Tibial artery (tissue), 4 donors: Measurements from ENCODE around the gene C12orf76.
"Not testable (repeated sequence)": the region's sequence is repeated elsewhere in the genome, so short reads cannot be mapped to it uniquely, and the experiment has no call there.

Experiments used
- DNase-seq, 2 donors: peaks; one replicate each; pipeline ENCODE4 v3.0.0-alpha.2; 2019
- H3K27ac ChIP-seq, 2 donors: fragments of 200-600 bp; sonication (generic) in 1 of 2; 1 replicate in 1 of 2; 2 replicates in 1 of 2; pipeline ENCODE4 v1.5.1; 2018 to 2019; ENCODE audit warnings: mild to moderate bottlenecking in 1 of 2
- H3K27me3 ChIP-seq, 2 donors: fragments of 200-600 bp; sonication (generic) in 1 of 2; one replicate each; pipeline versions ENCODE4 v1.5.1 to v1.6.0; 2016 to 2019
- H3K36me3 ChIP-seq, 3 donors: fragments of 200-600 bp; sonication (generic) in 2 of 3; one replicate each; pipeline ENCODE4 v1.5.1; 2016 to 2019; ENCODE audit warnings: mild to moderate bottlenecking in 2 of 3
- H3K4me1 ChIP-seq, 4 donors: fragments of 200-600 bp; sonication (generic) in 2 of 4; 1 replicate in 3 of 4; 2 replicates in 1 of 4; pipeline ENCODE4 v1.5.1; 2016 to 2019
- H3K4me3 ChIP-seq, 2 donors: fragments of 200-600 bp; sonication (generic) in 1 of 2; 1 replicate in 1 of 2; 2 replicates in 1 of 2; pipeline ENCODE4 v1.5.1; 2018 to 2019; ENCODE audit warnings: mild to moderate bottlenecking in 2 of 2
- H3K9me3 ChIP-seq, 3 donors: fragments of 200-600 bp; sonication (generic) in 1 of 3; one replicate each; pipeline ENCODE4 v1.5.1; 2016 to 2019
- CTCF ChIP-seq, 2 experiments: fragments of 200-600 bp in 1 of 2; fragments of 450-650 bp in 1 of 2; IDR thresholded peaks; one replicate each; pipeline ENCODE4 v1.5.1; 2017 to 2019; ENCODE audit warnings: antibody characterized with exemption in 2 of 2, mild to moderate bottlenecking in 1 of 2, moderate library complexity in 1 of 2
- intact Hi-C: fragments of 100-400 bp; cut with DNase I; formaldehyde crosslinking; loops from one replicate; pipeline ENCODE4 v1.15.0; 2023; ENCODE audit warnings: low total_unique reads

Gene C12orf76

GRCh38 chr12:110074089-110074488, 25.8 kb upstream of the C12orf76 start:
- no peak for TF ChIP-seq CTCF (IDR thresholded peaks at IDR 0.05)
- no peak for DNase-seq
- H3K4me3 ChIP-seq = no peak overlapping the region

GRCh38 chr12:110073049-110073831, 24.9 kb upstream of the C12orf76 start:
- no peak for TF ChIP-seq CTCF (IDR thresholded peaks at IDR 0.05)
- Histone ChIP-seq H3K27me3 (peaks cover 0 to 3% of the 10 kb centered on the region in 2 donors), H3K4me3 (peak overlapping the region; percentile 35 to 50), H3K27ac (no peak overlapping the region), H3K36me3 (no peaks in the 10 kb centered on the region), H3K4me1 (peaks cover 0 to 7% (median 3%) of the 10 kb centered on the region in 4 donors), H3K9me3 (no peaks in the 10 kb centered on the region)
- DNase-seq = peak in 1 of 2 donors; percentile 34
- intact Hi-C loops = no loop called here

More at GRCh38 chr12:110074089-110074488, 25.8 kb upstream of the C12orf76 start:
- Histone ChIP-seq H3K36me3 (no peaks in the 10 kb centered on the region), H3K27me3 (no peaks in the 10 kb centered on the region), H3K27ac (no peak overlapping the region), H3K9me3 (no peaks in the 10 kb centered on the region), H3K4me1 (peaks cover 0 to 7% (median 3%) of the 10 kb centered on the region in 4 donors)
- intact Hi-C loops = no loop called here

- H3K36me3 ChIP-seq, intact Hi-C loops, H3K9me3 ChIP-seq, H3K27ac ChIP-seq, DNase-seq, H3K27me3 ChIP-seq, H3K4me1 ChIP-seq: not testable (repeated sequence)
- peak overlapping the region; percentile 35 to 50 for H3K4me3 ChIP-seq
These were observed 24.3 kb upstream of the C12orf76 start for GRCh38 chr12:110072636-110073035.

- Histone ChIP-seq H3K4me1 (peaks cover 0 to 7% (median 3%) of the 10 kb centered on the region in 4 donors), H3K27ac (no peak overlapping the region), H3K9me3 (no peaks in the 10 kb centered on the region), H3K4me3 (no peak overlapping the region), H3K36me3 (no peaks in the 10 kb centered on the region), H3K27me3 (peaks cover 0 to 3% of the 10 kb centered on the region in 2 donors)
- no peak for DNase-seq
- intact Hi-C loops = no loop called here
- TF ChIP-seq CTCF (IDR thresholded peaks at IDR 0.05) = no peak
These were observed 23.6 kb upstream of the C12orf76 start for GRCh38 chr12:110071967-110072366.

GRCh38 chr12:110071504-110071903, 23.2 kb upstream of the C12orf76 start:
- no peaks in the 10 kb centered on the region for H3K9me3 ChIP-seq
- no peak overlapping the region for H3K27ac ChIP-seq
- peaks cover 0 to 3% of the 10 kb centered on the region in 2 donors for H3K27me3 ChIP-seq
- DNase-seq = no peak
- no peaks in the 10 kb centered on the region for H3K36me3 ChIP-seq
- intact Hi-C loops = no loop called here
- H3K4me3 ChIP-seq = no peak overlapping the region
- no peak for TF ChIP-seq CTCF (IDR thresholded peaks at IDR 0.05)
- H3K4me1 ChIP-seq = peaks cover 0 to 7% (median 3%) of the 10 kb centered on the region in 4 donors

- no peak overlapping the region for H3K27ac ChIP-seq
- DNase-seq = no peak
- intact Hi-C loops = no loop called here
These were observed 20.3 kb upstream of the C12orf76 start for GRCh38 chr12:110068654-110069053.

GRCh38 chr12:110068115-110068514, 19.8 kb upstream of the C12orf76 start:
- not testable (repeated sequence) for H3K9me3 ChIP-seq, H3K27ac ChIP-seq

More at GRCh38 chr12:110068654-110069053, 20.3 kb upstream of the C12orf76 start:
- no peak for TF ChIP-seq CTCF (IDR thresholded peaks at IDR 0.05)
- Histone ChIP-seq H3K36me3 (no peaks in the 10 kb centered on the region), H3K27me3 (peaks cover 0 to 3% of the 10 kb centered on the region in 2 donors), H3K4me1 (peaks cover 0 to 7% (median 3%) of the 10 kb centered on the region in 4 donors), H3K4me3 (no peak overlapping the region), H3K9me3 (no peaks in the 10 kb centered on the region)

More at GRCh38 chr12:110068115-110068514, 19.8 kb upstream of the C12orf76 start:
- DNase-seq, H3K4me1 ChIP-seq, H3K27me3 ChIP-seq, H3K4me3 ChIP-seq, H3K36me3 ChIP-seq, intact Hi-C loops: not testable (repeated sequence)
